Gastroesophageal sphincter (tissue), 3 donors: ENCODE data around the gene TTLL12.

Experiments
- CTCF ChIP-seq, 4 experiments: fragments of 200-600 bp in 2 of 4; fragments of 450-650 bp in 2 of 4; sonication (generic) in 1 of 4; IDR thresholded peaks; one replicate each; pipeline ENCODE4 v1.5.1; 2017 to 2019; ENCODE audit warnings: antibody characterized with exemption in 4 of 4, mild to moderate bottlenecking in 2 of 4, moderate library complexity in 2 of 4
- EP300 ChIP-seq: sonication (generic); formaldehyde crosslinking; IDR thresholded peaks from one replicate; pipeline ENCODE4 v1.6.1; 2017; ENCODE audit warnings: antibody characterized with exemption, mild to moderate bottlenecking
- POLR2A ChIP-seq, 2 donors: fragments of 450-650 bp; IDR thresholded peaks; one replicate each; pipeline ENCODE4 v1.6.1; 2017; ENCODE audit warnings: antibody characterized with exemption in 2 of 2, mild to moderate bottlenecking in 2 of 2, moderate library complexity in 1 of 2
- POLR2AphosphoS5 ChIP-seq: sonication (generic); formaldehyde crosslinking; IDR thresholded peaks from one replicate; pipeline ENCODE4 v1.6.1; 2017; ENCODE audit warnings: antibody characterized with exemption

GRCh38 chr22:43159484-43160178, 27.3 kb downstream of the TTLL12 start:
- TF ChIP-seq CTCF (IDR thresholded peaks at IDR 0.05) (no peak), POLR2AphosphoS5 (no peak), POLR2A (IDR thresholded peaks at IDR 0.05) (no peak), EP300 (no peak)
